ENCODE measurements around the gene ABCG1.

ABCG1 gene

DNA sequence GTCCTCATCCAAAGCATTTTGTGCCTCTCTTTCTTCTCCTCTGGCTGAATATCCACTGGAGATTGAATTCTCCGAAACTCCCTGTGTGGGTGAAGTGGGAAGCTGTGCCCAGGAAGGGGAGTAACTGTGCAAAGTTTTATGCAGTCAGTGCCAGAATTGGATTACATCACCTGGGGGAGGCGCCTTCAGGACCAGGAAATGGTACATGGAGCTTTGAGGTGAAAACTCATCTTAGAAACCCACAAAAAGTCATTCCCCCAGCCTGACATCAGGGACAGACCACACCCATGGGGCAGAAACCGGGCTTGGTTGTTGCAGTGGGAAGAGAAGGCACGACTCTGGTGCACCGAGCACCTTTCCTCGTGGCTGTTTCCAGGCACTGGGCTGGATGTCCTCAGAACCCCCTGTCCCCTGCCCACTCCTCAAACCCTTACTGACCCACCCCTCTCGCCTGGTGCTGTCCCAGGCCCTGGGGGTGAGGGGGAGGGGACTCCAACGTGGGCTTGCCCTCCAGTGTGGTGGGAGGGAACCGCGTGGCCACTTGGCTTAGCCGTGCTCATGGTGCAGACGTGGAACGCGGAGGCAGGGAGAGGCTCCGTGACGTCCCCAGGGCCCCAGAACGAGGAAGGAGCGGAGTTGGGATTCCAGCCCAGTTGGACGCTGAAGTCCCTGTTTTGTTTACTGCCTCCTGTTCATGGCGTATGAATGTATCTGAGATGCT is 80.5 kb downstream of the ABCG1 start:
- no peak overlapping the region for H3K9ac ChIP-seq (ENCODE audit: low read length)
- no peaks in the 10 kb centered on the region for H4K20me1 ChIP-seq (ENCODE audit: insufficient read depth, low read length)
- no peak overlapping the region for H2AFZ ChIP-seq (ENCODE audit: low read length)
- no peak for TF ChIP-seq EZH2 (IDR thresholded peaks at IDR 0.05; ENCODE audit: borderline replicate concordance, low read length)
- TF ChIP-seq, protein P1, sequence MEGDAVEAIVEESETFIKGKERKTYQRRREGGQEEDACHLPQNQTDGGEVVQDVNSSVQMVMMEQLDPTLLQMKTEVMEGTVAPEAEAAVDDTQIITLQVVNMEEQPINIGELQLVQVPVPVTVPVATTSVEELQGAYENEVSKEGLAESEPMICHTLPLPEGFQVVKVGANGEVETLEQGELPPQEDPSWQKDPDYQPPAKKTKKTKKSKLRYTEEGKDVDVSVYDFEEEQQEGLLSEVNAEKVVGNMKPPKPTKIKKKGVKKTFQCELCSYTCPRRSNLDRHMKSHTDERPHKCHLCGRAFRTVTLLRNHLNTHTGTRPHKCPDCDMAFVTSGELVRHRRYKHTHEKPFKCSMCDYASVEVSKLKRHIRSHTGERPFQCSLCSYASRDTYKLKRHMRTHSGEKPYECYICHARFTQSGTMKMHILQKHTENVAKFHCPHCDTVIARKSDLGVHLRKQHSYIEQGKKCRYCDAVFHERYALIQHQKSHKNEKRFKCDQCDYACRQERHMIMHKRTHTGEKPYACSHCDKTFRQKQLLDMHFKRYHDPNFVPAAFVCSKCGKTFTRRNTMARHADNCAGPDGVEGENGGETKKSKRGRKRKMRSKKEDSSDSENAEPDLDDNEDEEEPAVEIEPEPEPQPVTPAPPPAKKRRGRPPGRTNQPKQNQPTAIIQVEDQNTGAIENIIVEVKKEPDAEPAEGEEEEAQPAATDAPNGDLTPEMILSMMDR (IDR thresholded peaks at IDR 0.05; ENCODE audit: low read length), result no peak
- no peaks in the 10 kb centered on the region for H3K9me3 ChIP-seq (ENCODE audit: low read length)
- no peaks in the 10 kb centered on the region for H3K79me2 ChIP-seq (ENCODE audit: insufficient read depth, low read length)
- H3K9me2 ChIP-seq (ENCODE audit: low read depth, low read length), result no peaks in the 10 kb centered on the region
- H3K4me3 ChIP-seq (ENCODE audit: low read depth, low read length, poor library complexity, severe bottlenecking), result no peak overlapping the region
- H3K27me3 ChIP-seq (ENCODE audit: insufficient read depth, low read length), result peaks cover 10% of the 10 kb centered on the region; the same call in 1 of the 2 replicates
- H3K4me1 ChIP-seq (ENCODE audit: insufficient read depth, low read length, severe bottlenecking), result no peaks in the 10 kb centered on the region
- no peaks in the 10 kb centered on the region for H3K36me3 ChIP-seq (ENCODE audit: insufficient read depth, low read length)
- no peak overlapping the region for H3K27ac ChIP-seq (ENCODE audit: low read depth, low read length, poor library complexity, severe bottlenecking)
- H3F3A ChIP-seq (ENCODE audit: insufficient read depth, low read length), result no peaks in the 10 kb centered on the region
- no peak overlapping the region for H3K4me2 ChIP-seq (ENCODE audit: low read length)

DNA sequence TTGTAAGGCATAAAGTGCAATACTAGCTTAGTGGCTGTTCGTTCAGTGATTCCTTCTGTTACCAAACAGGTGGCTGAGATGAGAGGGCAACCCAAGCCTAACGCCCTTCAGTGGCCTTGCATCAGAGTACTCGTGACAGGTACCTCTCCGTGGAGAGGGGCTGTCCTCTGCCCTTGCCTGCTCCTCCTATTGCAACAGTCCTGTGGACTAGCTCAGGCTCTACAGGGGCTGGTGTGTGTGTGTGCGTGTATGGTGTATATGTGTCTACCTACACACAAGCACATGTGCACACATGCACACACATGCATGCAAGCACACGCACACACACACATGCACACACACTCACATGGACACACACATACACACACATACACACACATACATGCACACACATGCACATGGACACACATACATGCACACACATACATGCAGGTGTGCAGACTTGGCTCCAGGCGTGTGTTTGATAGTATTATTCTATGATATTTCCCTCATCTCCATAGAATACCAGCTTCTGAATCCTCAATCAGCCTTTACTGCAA is 81.2 kb downstream of the ABCG1 start:
- Histone ChIP-seq H3K9me3 (ENCODE audit: low read length) (no peaks in the 10 kb centered on the region), H3K79me2 (ENCODE audit: insufficient read depth, low read length) (no peaks in the 10 kb centered on the region), H4K20me1 (ENCODE audit: insufficient read depth, low read length) (no peaks in the 10 kb centered on the region), H3F3A (ENCODE audit: insufficient read depth, low read length) (no peaks in the 10 kb centered on the region), H3K4me2 (ENCODE audit: low read length) (no peak overlapping the region), H3K36me3 (ENCODE audit: insufficient read depth, low read length) (no peaks in the 10 kb centered on the region), H3K9me2 (ENCODE audit: low read depth, low read length) (no peaks in the 10 kb centered on the region), H3K27ac (ENCODE audit: low read depth, low read length, poor library complexity, severe bottlenecking) (no peak overlapping the region), H3K4me1 (ENCODE audit: insufficient read depth, low read length, severe bottlenecking) (no peaks in the 10 kb centered on the region), H3K9ac (ENCODE audit: low read length) (no peak overlapping the region), H3K27me3 (ENCODE audit: insufficient read depth, low read length) (peaks cover 10% of the 10 kb centered on the region; the same call in 1 of the 2 replicates), H2AFZ (ENCODE audit: low read length) (no peak overlapping the region), H3K4me3 (ENCODE audit: low read depth, low read length, poor library complexity, severe bottlenecking) (no peak overlapping the region)
- TF ChIP-seq EZH2 (IDR thresholded peaks at IDR 0.05; ENCODE audit: borderline replicate concordance, low read length), result no peak
- TF ChIP-seq, protein P1 (IDR thresholded peaks at IDR 0.05; ENCODE audit: low read length), result no peak

DNA sequence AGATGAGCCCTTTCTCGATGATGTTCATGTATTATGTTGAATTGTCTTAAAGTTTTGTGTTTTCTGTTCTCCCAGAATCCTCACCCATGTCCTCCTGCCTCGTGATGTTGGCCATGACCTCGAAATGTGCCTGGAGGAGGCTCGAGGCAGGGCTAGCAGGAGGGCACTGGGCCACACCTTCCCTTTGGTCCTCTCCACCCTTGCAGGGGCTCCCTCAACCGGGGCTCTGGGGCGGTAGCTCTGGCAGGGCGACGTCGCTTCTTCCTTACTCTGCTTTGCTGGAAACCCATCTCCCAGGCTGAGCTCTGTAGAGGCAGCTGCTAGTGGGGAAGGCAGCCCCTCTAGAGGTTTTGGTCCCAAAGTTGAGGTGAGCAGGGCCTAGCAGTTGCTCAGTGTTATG is 82.0 kb downstream of the ABCG1 start:
- Histone ChIP-seq H3K27ac (ENCODE audit: low read depth, low read length, poor library complexity, severe bottlenecking) (no peak overlapping the region), H3K9me2 (ENCODE audit: low read depth, low read length) (no peaks in the 10 kb centered on the region), H3K27me3 (ENCODE audit: insufficient read depth, low read length) (peaks cover 7% of the 10 kb centered on the region; the same call in 1 of the 2 replicates), H3K79me2 (ENCODE audit: insufficient read depth, low read length) (no peaks in the 10 kb centered on the region), H2AFZ (ENCODE audit: low read length) (no peak overlapping the region), H3K4me2 (ENCODE audit: low read length) (no peak overlapping the region), H3K36me3 (ENCODE audit: insufficient read depth, low read length) (no peaks in the 10 kb centered on the region), H3K9ac (ENCODE audit: low read length) (no peak overlapping the region), H3K4me3 (ENCODE audit: low read depth, low read length, poor library complexity, severe bottlenecking) (no peak overlapping the region), H3K4me1 (ENCODE audit: insufficient read depth, low read length, severe bottlenecking) (no peaks in the 10 kb centered on the region), H4K20me1 (ENCODE audit: insufficient read depth, low read length) (no peaks in the 10 kb centered on the region), H3K9me3 (ENCODE audit: low read length) (no peaks in the 10 kb centered on the region), H3F3A (ENCODE audit: insufficient read depth, low read length) (no peaks in the 10 kb centered on the region)
- no peak for TF ChIP-seq EZH2 (IDR thresholded peaks at IDR 0.05; ENCODE audit: borderline replicate concordance, low read length)
- TF ChIP-seq, protein P1 (IDR thresholded peaks at IDR 0.05; ENCODE audit: low read length), result no peak

Data from OCI-LY1 (cell line).